HG02678 (cell line): ENCODE results near the gene WDR54.
"Not testable (repeated sequence)": the region's sequence is repeated elsewhere in the genome, so short reads cannot be mapped to it uniquely, and the experiment has no call there.

ENCODE experiments used
- ATAC-seq: cut with Tn5 transposase; IDR thresholded peaks from one replicate; pipeline ENCODE4 v1.9.1; 2021; ENCODE audit warnings: mild to moderate bottlenecking, moderate library complexity; ENCODE audit not compliant: unreplicated experiment

The WDR54 gene

DNA sequence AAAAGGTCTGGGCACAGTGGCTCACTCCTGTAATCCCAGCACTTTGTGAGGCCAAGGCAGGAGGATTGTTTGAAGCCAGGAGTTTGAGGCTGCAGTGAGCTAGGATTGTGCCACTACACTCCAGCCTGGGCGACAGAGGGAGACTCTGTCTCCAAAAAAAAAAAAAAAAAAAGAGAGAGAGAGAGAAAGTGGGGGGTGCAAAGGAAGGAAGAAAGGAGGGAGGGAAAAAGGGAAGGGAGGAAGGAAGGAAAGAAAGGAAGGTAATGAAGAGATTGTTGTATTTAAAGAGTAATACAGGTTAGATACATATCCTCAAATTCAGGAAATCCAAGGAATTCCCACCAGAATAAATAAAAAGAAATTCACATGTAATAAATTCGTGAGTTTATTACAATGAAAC lies 19.6 kb upstream of the WDR54 start:
- no peak for ATAC-seq

DNA sequence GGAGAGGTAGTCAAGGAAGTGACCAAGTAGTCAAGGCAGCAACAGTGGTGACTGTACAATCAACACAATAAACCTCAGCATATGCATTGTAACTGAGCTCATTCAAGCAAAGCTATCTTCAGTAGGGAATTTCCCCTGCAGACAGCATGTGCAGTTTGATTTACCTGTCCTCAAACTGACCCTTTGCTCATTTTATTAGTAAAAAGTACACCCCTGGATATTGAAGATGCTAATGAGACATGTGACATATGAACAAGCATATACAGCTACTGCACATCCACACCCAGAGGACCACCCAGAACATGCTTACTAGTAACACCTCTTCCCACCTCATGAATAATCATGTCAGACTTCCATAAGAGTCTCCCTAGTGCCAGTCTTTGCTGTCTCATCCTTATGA lies 15.5 kb upstream of the WDR54 start:
- ATAC-seq: no peak

DNA sequence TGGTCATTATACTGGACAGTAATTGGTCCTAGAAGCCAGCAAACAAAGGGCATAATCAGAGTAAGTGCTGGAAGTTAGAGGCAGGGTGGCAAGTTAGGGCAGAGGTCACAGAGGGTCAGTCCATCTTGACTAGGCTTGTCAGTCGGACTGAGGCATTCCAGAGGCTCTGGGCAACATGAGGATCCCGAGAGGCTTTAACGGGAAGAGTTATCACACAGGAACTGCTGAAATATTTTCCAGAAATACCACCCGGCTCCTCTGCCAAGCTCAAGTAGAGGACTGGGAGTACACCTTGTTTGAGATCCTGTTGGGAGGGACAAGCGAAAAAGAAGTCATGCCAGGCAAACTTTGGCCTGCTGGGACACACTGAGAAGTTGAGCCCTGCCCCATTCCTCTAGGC lies 13.8 kb upstream of the WDR54 start:
- no peak for ATAC-seq

DNA sequence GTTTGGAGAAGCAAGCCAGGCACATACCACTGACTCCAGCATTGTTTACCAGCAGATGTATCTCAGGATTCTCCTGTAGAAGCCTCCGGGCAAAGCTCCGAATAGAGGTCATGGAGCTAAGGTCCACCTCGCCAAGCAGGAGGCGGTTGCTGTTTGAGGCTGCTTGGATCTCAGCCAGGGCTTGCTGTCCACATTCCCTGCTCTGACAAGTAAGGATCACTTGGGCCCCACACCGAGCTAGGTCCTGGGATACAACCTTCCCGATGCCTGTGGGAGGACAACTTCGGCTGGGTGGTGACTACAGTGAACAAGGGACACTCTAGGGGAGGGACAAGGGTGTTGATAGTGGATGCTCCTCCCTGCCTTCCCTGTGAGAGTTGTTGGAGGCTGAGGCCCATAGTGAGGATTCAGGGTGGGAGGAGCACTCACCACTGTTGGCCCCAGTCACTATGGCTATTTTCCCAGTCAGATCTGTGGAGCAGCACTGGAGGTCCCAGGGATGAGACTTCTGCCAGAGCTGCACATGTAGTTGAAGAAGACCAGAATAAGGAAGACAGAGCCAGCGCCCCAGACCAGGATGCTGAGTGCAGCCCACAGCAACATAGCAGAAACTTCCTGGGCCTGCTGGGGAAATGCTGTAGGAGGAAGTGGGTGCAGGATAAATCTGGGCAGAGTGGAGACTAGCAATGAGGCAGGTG lies 8.4 kb upstream of the WDR54 start:
- no peak for ATAC-seq

DNA sequence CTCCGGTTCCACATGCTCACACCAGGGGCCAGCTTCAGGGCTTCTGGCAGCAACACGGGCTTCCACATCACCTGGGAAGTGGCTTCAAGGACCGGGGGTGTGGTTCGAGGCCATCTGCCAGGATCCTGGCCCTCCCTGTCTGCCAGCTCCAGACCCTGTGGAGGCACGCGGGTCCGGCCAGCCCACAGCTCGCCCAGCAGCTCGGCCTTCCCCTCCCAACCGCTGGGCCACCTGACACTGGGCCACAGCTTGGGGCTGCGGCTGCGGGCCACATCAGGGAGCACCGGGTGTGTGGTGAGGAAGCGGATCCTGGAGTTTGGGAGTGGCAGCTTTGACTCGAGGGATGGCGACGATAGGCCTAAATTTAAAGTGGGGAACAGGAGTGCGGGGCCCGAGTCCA lies 7.1 kb upstream of the WDR54 start:
- no peak for ATAC-seq

DNA sequence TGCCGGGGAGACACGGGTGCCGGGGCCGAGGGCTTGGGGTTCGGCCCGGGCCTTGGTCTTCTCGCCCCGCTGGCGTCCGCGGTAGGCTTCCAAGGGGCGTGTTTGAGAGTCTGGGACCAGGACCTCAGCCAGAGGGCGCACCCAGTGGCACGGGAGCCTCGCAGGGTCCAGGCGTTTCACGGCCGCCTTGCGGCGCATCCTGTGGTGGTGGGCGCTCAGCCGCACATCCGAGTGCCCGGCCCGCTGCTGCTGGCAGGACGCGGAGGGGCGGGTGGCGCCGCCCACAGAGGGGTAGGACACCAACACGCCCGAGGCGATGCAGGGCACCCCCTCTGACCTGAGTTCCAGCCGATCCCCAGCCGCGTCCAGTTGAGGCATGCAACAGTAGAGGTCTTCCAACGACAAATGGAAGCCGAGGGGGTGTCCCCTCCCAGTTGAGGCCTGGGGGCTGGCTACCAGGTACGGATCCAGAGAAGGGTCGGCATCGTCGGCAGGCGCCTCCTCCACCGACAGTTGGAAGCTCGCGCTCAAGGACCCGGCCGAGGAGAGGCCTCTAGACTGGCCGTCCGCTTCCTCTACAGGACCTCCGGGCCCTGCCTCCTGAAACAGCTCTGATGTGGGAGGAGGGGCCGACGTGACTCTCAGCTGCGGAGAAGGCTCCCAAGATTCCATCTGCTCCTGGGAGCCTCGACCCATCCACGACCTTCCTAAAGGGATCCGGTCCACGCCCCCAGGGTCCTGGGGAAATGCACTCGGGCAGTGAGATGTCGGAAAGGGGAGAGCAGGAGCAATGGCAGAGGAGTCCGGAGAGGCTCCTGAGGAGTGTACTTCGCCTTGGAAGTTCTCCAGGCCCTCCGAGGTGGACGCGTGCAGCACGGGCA lies 6.4 kb upstream of the WDR54 start:
- peak; percentile 51 for ATAC-seq

DNA sequence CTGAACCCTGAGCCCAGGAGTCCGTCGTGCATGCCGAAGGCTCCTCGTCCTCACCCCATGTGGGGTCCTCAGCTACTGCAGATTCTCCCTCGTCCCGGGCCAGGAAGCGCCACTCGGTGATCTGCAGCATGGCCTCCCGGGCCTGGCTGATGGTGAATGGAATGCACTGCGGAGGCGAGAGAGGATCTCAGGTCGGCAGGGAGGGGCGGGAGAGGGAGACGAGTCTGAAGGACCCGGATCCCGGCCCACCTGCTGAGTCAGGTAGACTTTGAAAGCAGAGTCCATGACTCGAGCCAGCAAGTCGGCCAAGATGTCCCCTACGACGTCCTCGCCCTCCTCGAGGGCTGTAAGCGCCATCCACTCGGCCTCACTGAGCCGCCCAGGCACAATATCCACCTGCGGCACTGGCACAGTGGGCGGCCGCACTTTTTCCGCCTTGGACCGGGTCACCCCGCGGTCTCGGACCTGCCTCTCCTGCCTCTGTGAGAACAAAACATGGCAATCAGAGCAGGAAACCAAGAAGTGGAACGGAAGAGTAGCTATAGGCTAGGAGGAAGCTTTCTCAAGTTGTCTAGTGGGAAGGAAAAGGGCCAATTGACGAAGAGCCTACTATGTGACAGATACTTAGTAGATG lies 5.7 kb upstream of the WDR54 start:
- ATAC-seq: no peak

DNA sequence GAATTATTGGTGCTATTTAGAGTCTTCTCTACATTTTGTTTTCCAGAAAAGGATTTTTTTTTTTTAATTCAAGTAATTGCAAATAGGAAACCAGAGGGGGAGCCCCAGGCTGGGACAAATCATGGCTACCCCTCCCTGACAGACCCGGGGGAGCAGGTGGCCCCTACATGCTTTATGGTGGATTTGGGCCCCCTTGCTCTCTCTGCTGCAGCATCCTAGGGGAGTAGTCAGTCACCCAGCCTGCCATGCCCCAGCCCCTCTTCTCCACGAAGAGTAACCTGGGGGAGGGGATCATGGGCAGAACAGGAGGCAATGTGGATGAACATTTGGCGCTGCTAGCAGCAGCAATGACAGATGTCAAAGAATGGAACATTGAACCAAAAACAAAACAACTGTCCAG lies 4.8 kb upstream of the WDR54 start:
- no peak for ATAC-seq

DNA sequence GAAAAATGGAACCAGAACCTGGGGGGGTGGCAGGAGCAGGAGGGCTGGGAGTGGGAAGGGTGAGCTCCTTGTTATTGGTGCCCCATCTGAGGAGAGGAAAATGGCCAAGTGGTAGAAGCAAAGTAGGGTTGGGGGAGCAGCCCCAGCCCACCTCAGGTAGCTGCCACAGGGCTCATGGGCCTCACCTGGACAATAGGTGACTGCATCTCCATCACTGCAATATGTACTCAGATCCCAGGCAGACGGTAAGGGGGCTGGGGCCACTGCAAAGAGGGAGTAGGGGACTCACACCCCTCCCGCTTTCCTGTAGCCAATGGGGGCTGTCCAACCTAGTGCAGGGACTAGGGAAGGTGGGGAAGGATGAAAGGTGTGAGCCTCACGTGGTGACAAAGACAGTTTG lies 4.3 kb upstream of the WDR54 start:
- no peak for ATAC-seq

DNA sequence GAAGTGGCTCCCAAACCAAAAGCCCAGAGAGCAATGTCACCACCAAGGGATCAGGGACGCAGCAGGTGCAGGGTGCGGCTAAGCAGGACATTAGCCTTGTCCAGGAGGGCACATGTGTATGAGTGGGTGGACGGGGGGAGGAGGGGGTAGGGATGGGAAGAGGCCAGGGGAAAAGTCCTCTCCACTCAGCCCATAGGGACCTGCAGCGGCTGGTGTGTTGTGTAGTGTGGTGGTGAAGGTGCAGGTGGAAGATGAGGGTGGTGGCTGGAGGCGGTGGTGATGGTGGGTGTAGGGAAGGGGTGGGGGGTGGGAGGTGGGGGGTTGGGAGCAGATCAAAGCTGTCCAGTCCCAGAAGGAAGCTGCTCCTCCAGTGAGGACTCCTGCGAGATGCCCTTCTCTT lies 3.8 kb upstream of the WDR54 start:
- ATAC-seq: no peak

DNA sequence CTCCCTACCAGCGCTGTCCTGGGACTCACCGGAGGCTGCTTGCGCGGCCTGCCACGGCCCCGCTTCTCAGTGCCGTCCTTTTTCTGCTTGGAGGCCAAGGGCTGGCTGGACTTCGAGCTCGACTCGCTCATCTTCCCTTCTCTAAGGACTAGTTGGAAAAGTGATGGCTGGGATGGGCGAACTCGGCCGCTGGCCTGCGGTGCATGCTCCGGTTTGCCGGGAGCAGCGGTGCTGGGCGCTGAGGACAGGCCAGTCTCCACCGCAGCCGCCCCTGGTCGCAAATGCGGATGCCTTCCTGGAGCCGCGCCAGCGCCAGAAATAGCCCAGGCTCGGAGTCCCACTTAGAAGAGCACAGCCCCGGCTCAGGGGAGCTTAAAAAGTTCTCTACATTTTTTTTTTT lies 3.2 kb upstream of the WDR54 start:
- ATAC-seq: no peak

DNA sequence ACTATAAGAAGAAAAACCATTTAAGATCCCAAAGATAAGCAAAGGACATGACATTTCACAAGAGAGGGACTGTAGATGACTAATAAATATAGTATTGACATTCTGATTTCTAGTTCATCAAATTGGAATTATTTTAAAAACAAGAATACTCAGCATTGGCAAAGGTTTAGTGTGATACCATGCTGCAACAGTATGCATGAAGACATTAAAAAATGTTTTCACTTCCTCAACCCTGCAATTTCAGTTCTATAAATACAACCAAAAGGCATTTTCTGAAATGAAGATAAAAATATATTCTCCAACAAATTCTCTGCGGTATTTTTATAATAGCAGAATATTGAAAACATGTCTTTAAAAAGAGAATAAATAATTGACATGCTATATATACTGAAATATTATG lies 2.2 kb upstream of the WDR54 start:
- no peak for ATAC-seq

DNA sequence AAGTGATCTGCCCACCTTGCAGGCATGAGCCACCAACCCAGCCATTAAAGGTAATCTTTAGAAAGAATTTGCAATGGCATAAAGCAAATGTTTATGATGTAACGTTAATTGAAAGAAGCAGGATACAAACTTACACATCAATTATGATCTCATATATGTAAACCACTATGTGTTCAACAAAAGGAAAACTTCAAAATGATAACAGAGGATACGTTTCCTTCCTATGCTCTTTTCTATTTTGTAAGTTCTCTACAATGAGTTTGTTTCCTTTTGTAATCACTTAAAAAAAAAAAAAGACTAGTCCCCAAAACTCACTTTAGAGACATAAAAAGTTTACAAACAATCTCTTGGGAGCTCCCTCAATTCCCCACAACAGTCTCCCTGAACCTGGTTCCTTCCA lies 1.5 kb upstream of the WDR54 start:
- ATAC-seq: no peak

DNA sequence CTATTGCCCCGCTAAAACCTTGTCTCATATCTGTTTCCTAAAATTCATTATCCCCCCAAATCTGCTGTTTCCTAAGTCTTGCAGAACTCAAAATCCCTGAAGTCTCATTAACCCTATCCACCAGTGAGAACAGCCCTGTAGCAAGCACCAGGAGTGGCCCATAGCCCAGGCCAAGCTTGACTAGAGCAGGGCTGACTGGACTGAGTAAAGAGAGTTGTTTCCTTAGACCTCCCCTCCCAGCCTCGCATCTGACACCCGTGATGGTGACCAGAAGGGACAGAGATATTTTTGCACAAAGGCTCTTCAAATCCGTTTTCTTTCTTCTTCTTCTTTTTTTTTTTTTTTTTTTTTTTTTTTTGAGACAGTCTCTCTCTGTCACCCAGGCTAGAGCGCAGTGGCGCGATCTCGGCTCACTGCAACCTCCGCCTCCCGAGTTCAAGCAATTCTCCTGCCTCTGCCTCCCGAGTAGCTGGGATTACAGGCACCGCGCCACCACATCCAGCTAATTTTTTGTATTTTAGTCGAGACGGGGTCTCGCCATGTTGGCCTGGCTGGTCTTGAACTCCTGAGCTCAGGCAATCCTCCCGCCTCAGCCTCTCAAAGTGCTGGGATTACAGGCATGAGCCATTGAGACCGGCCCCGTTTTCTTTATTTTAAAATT lies 957 bp upstream of the WDR54 start:
- not testable (repeated sequence) for ATAC-seq

DNA sequence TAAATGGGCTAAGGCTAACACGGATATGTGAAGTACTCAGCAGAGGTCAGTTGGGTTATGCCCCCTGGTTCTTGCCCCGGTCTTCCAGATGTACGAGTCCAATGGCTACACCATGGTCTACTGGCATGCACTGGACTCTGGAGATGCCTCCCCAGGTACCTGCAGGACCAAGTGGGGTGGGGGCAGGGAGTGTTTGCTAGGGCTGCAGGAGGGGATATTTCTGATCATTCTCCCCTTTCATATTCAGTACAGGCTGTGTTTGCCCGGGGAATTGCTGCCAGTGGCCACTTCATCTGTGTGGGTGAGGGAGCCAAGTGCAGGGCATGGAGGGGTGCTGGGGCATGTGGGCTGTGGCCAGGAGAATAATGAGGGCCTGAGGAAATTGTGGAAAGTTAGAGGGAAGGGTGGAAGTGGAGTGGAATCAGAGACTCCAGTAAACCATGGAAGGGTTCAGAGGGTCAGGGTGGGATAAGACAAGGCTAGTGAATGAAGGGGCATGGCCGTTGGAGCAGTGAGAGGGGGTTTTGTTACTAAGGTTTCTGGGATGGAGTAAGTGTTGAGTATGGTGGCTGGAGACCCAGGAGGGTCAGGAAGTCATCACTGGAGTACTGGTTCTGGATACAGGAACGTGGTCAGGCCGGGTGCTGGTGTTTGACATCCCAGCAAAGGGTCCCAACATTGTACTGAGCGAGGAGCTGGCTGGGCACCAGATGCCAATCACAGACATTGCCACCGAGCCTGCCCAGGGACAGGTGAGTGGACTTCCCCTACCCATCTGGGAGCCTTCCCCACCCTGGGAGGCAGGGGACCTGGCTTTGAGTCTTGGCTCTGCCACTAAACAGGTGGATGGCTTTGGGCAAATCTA lies 1.9 kb downstream of the WDR54 start:
- ATAC-seq: no peak

DNA sequence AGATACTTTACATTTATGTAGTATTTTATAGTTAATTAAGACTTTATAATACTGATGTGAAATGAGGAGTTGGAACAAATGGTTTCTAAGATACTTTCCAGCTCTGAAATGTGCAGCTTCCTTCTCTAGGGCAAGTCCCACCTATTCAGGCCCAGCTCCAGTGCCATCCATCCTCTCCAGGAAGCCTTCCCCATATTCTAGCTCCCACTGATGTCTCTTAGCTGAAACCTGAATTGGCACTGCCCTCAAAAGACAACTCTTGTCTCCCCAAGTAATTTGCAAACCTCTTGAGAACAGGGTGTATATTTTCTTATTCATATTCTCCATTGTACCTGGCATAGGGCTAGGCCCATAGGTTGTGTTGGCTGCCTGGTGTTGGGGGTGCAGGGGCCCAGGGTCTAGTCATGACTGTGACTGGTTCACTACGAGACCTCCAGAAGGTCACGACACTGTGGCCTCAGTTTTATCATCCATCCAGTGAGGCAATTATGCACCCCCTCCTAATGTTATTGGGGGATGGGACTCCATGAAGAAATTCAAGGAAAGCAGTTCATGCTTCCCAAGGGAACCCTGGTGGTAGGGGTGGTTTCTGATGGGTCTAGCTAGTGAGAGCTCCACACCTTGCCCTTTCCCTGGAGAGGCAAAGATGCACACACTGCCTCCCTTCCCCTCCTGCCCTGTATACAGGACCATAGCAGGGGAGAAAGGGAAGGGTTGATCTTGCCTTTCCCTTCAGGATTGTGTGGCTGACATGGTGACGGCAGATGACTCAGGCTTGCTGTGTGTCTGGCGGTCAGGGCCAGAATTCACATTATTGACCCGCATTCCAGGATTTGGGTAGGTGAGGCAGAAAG lies 2.8 kb downstream of the WDR54 start:
- ATAC-seq: no peak

DNA sequence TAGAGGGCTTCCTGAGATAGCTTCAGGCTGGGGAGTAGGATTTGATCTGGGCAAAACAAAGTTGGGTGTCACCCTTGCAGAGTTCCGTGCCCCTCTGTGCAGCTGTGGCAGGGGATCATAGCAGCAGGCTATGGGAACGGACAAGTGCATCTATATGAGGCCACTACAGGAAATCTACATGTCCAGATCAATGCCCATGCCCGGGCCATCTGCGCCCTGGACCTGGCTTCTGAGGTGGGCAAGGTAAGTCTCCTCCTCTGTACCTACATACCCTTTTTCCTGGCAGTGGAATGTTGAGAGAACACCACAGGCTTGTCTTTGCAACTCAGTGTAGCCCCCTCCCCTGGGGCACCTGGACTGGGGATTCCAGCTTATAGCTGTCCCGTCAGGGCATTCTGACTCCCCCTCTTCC lies 3.5 kb downstream of the WDR54 start:
- no peak for ATAC-seq

DNA sequence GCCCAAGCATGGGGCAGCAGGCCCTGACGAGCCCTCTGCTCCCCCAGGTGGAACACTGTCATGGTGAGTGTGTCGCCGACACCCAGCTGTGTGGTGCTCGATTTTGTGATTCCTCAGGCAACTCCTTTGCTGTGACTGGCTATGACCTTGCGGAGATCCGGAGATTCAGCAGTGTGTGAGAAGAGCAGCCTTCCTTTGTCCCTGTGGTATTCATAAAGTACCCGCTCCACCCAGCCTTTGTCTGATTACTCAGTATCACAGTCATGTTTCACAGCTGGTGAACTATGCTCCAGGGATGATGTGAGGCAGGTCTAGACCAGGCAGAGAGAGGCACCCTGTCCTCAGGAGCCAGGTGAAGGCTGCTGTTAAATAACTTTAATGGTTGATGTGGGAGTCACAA lies 4.0 kb downstream of the WDR54 start:
- no peak for ATAC-seq

DNA sequence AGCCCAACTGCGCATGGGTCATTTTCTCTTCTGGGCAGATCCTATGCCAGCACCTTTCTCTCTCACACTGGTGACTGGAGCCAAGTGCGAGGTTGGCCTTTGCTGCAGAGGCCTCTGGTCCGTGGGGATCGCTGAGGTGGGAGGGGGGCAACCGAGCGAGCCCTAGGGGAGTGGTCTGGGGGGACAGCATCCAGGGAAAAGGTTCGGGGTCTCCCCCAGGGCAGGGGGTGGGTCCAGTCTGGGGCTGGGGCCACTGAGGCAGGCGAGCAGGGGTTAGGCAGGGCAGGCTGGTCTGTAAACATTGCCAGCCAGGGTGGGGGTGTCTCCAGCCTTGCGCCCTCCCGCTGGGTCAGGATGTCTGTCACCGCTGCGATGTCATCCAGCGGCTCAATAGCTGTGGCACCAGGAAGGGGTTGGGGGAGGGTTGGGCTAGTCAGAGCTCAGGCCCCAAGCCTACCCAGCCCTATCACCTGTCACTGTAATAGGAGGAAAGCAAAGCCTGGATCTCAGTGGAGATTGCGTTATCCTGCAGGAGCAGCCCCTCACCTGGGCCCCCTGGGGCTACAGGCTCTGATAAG lies 4.7 kb downstream of the WDR54 start:
- ATAC-seq: no peak
